Fibroblast of peridontal ligament (primary cell): ENCODE results near the gene ABI3BP.
A peak's percentile ranks its signal among the peaks of the same experiment; 100 is the strongest.

Source experiments
- DNase-seq: peaks from one replicate; pipeline ENCODE4 v3.0.0-alpha.2; 2010; ENCODE audit errors: extremely low read depth

ABI3BP gene

DNA sequence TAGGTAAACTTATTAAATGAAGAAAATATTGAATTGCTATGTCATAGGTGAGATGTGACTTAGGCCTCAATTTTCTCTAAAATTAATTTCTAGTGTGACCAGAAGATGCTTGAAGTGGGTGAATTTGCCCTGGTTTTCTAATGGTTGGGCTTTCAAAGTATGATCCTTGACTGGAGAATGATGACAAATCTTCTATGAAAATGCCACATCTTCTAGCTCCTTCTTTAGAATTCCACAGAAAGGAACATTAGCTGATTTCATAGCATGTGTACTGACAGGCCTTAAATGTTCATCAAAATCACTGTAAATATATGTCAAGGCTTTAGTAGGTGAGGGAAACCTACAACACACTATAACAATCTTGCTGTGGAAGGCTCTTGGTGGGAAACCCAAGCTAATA lies 8.9 kb downstream of the ABI3BP start:
- DNase-seq: peak; percentile 63

GRCh38 chr3:100982710-100983109 lies 10.5 kb downstream of the ABI3BP start:
- DNase-seq: peak; percentile 90

DNA sequence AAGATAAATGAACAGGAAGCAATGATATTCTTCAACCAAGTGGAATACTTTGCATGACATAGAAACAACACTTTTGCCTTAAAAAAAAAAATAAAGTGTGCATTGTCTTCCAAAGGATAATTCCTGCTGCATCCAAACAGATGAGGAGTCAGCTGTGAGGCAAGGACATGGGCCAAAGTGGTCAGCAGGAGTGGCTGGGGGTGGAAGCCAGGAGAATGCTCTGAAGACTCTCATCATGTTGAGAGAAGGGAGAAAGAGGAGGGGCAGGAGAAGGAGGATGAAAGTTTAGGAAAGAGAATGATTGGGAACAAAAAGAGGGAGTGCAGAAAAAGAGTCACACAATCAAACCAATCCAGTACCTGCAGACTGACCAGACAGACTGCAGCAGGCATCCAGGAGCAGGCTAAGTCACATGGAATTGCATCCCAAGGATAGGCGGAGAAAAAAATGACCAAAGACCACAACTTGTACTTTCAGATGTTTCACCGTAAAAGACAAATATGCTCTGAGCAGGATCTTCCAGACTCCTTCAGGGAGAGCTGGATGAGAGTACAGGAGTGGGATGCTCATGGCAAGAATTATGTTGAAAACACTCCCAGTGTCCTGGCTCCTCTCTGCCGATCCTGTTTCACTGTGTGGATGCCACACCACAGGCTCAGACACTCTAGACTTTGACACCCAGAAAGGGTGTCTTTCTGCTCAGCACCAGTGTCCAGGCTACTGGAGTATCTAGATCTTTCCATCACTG lies 11.9 kb downstream of the ABI3BP start:
- DNase-seq: no peak

- no peak for DNase-seq
These were observed 15.1 kb downstream of the ABI3BP start for GRCh38 chr3:100978011-100978659.

DNA sequence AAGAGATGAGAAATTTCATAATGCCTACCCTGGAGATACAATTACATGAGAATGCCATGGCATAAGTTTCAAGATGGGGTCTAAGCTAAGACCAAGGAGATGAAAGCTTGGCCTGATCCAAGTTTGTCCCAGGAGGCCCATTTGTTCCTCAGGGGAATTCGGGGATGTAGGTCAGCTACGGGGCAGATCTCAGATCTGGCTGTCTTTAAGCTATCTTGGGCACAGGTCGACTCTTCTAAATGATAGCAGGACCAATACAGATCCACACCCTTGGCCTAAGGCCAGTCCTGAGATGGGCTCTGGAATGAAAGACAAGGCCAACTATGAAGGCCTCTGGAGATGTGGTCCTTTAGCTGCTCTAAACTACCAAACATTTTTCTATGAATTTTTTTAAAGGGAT lies 16.6 kb downstream of the ABI3BP start:
- no peak for DNase-seq

- peak; percentile 18 for DNase-seq
These were observed 17.5 kb downstream of the ABI3BP start for GRCh38 chr3:100975714-100976113.

GRCh38 chr3:100973594-100973993 lies 19.6 kb downstream of the ABI3BP start:
- no peak for DNase-seq

GRCh38 chr3:100972867-100973266 lies 20.4 kb downstream of the ABI3BP start:
- DNase-seq: no peak

GRCh38 chr3:100972301-100972844 lies 20.8 kb downstream of the ABI3BP start:
- no peak for DNase-seq

GRCh38 chr3:100971798-100972197 lies 21.4 kb downstream of the ABI3BP start:
- DNase-seq: no peak

GRCh38 chr3:100970477-100970990 lies 22.7 kb downstream of the ABI3BP start:
- DNase-seq: no peak

GRCh38 chr3:100968932-100969906 lies 24.0 kb downstream of the ABI3BP start:
- peak; percentile 72 for DNase-seq

GRCh38 chr3:100966807-100967206 lies 26.4 kb downstream of the ABI3BP start:
- peak; percentile 49 for DNase-seq

DNA sequence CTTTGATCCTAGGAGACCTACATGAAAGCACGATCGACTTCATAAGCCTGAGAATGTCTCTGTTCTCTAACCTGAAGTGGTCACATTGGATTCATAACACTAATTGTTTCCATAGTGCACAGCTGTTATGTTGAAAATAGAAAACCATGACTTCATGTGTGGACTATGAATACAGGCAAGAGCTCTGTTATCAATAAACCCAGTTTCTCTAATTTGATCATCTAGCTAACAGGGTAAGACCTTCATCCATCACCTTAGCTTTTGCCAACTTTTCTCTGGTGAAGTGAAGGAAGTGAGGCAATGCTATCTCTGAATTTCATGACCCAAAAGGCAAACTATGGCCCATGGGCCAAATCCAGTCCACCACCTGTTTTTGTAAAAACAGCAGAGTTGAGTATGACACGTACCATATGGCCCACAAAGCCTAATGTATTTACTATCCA lies 27.2 kb downstream of the ABI3BP start:
- peak; percentile 66 for DNase-seq

- no peak for DNase-seq
These were observed 30.2 kb downstream of the ABI3BP start for GRCh38 chr3:100963041-100963440.

GRCh38 chr3:100957261-100957986 lies 35.8 kb downstream of the ABI3BP start:
- DNase-seq: peak; percentile 84

DNA sequence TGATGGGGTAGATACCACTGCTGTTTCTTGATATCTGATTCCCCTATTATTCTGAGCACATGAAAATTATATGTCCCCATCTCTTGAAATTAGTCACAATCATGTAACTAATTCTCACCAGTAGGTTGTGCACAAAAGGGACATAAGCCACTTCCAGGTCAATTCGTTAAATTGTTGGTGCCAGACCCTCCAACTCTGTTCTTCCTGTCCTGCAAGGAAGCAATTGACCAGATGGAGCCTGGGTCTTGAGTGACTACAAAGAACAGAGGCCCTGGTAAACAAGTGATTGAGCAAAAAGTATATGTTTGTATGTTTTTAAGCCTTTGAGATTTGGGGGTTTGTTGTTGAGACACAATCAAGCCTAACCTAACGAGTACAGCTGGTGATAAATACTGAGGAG lies 36.9 kb downstream of the ABI3BP start:
- DNase-seq: no peak

DNA sequence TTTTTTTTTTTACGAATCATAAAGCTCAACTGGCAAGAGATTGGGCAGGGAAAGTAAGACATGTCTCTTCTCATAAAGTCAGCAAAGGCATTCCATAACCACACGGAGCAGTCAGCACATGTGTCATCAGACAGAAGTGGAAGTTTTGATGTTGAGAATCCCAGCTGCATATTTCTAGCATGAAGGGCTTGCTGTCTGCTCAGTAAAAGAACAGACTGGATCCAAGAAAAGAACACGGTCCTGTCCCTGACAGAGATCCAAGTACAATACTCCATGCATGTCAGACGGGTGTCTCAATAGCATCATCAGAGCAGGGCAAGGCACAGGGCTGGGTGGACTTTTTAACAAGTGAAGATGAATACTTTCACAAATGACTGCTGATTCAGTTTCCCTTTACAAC lies 38.2 kb downstream of the ABI3BP start:
- DNase-seq: peak; percentile 98

DNA sequence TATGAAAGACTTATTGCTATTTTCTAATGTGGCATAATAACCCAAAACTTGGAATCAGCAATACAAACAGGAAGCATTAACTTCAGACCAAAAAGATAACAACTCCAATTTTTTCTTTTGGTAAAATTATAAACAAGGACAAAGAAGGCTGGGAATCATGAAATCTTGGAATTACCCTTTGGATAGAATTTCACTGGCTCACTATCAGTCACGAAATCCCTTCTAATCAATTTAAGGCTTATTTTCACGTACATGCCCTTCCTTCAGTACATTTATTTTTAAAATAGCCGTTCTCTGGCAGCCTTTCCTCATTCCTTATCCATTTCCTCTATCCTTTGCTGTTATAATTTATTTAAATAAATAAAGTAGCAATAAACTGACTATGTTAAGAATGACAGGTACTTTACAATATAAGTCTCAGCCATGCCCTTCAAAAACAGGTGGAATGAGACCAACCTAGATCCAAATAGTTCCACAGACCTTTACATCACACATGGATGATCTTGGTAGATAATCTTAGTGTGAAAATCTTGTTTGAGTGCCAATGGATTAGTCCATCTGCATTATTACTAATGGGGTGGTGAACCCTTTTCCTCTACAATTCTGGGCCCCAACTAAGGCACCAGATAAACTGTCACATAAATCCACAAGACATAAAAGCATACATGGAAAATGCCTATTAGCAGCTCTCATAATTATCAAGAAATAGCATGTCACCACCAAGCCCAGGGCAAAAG lies 38.9 kb downstream of the ABI3BP start:
- DNase-seq: peak; percentile 63

DNA sequence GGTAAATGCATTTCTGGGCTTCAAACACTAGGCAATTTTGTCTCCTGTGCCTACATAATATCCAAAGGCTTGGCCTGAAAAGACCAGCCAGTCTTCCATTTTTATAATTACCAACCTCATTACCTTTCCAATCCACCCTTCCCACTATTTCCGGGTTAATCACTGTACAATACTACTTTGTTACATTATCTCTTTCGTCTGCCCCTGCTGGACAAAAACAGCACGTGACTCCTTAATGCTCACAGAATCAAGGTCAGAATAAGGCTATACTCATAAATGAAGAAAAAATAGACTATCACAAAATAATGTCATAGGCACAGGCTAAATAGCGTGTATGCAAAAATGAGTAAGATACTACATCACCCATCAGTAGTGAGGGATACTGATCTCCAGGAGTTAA lies 40.1 kb downstream of the ABI3BP start:
- DNase-seq: no peak
